Dedifferentiated amniotic fluid mesenchymal stem cell (primary cell): ENCODE results near the gene LITAFD.

ENCODE experiments used
- DNase-seq: peaks from one replicate; pipeline ENCODE4 v3.0.0-alpha.2; 2016; ENCODE audit errors: extremely low spot score

LITAFD gene

GRCh38 chr16:8920645-8921346 lies 38.6 kb downstream of the LITAFD start:
- no peak for DNase-seq

GRCh38 chr16:8921347-8921984 lies 39.3 kb downstream of the LITAFD start:
- DNase-seq: no peak

GRCh38 chr16:8923199-8923598 lies 41.0 kb downstream of the LITAFD start:
- DNase-seq: no peak

GRCh38 chr16:8924214-8924613 lies 42.1 kb downstream of the LITAFD start:
- DNase-seq: no peak

- no peak for DNase-seq
These were observed 43.3 kb downstream of the LITAFD start for GRCh38 chr16:8925455-8925854.

- no peak for DNase-seq
These were observed 44.7 kb downstream of the LITAFD start for GRCh38 chr16:8926827-8927226.

- no peak for DNase-seq
These were observed 46.4 kb downstream of the LITAFD start for GRCh38 chr16:8928467-8928957.

- no peak for DNase-seq
These were observed 47.1 kb downstream of the LITAFD start for GRCh38 chr16:8929086-8929748.

GRCh38 chr16:8931859-8932258 lies 49.7 kb downstream of the LITAFD start:
- no peak for DNase-seq

- no peak for DNase-seq
These were observed 52.5 kb downstream of the LITAFD start for GRCh38 chr16:8934601-8935000.
